Stimulated activated CD4-positive, alpha-beta T cell treated with anti-CD3 and anti-CD28 coated beads, Interleukin-4, amount 100 ng/mL, for 48 hours (primary cell): ENCODE data around the gene ULK4.
"Not testable (repeated sequence)": the region's sequence is repeated elsewhere in the genome, so short reads cannot be mapped to it uniquely, and the experiment has no call there.

Experiments
- DNase-seq, 2 donors: peaks; one replicate each; pipeline ENCODE4 v3.0.0-alpha.2; 2020; ENCODE audit warnings: low read depth in 2 of 2

The ULK4 gene

DNA sequence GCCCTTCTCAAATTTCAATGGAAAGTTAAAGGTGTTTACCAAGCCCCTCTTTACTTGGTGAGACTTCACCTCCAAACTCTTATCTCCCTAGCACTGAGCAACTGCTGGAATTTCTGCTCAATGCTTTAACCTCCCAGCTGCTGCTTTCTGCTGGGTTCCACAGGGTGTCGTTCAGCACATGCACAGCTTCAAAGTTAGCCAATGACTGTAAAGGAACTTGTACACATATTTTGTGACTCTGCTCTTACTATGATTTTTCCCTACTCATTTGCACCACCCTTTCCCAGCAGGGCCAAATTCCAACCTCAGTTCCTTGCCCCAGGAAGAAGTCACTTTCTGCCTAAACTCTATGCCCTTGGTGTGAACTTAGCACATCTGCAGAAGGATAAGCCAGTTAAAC is 89.7 kb downstream of the ULK4 start:
- DNase-seq: no peak

DNA sequence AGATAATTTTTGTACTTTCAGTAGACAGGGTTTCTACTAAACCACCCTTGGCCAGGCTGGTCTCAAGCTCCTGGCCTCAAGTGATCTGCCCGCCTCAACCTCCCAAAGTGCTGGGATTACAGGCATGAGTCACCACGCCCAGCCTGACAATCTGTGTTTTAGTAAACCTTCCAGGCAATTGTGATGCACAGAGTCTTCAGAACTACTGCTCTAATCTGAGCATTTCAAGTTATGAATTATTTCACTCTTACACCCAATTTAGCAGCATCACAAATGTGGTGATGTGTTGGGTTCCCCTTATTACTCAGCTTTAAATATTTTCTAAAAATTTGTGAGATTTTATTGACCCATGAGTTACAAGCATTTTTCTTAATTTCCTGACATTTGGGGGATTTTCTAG is 94.4 kb downstream of the ULK4 start:
- no peak for DNase-seq

- no peak for DNase-seq
Measured at GRCh38 chr3:41866298-41866697, 95.6 kb downstream of the ULK4 start.

GRCh38 chr3:41863024-41863423 is 98.9 kb downstream of the ULK4 start:
- DNase-seq: no peak

DNA sequence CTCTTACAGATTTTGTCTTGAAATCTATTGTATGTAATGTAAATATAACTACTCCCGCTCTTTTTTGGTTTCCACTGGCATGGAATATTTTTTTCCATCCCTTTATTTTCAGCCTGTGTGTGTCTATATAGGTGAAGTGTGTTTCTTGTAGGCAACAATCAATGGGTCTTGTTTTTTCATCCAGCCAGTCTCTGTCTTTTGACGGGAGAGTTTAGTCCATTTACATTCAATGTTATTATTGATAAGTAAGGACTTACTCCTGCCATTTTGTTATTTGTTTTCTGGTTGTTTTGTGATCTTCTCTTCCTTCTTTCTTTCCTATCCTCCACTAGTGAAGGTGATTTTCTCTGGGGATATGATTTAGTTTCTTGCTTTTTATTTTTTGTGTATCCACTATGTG is 101.4 kb downstream of the ULK4 start:
- not testable (repeated sequence) for DNase-seq

GRCh38 chr3:41854956-41855355 is 106.9 kb downstream of the ULK4 start:
- DNase-seq: no peak

- no peak for DNase-seq
Measured at GRCh38 chr3:41853540-41854196, 108.2 kb downstream of the ULK4 start.

- DNase-seq: no peak
Measured at GRCh38 chr3:41848753-41849574, 112.9 kb downstream of the ULK4 start.

GRCh38 chr3:41847679-41848078 is 114.2 kb downstream of the ULK4 start:
- DNase-seq: no peak

GRCh38 chr3:41846850-41847249 is 115.1 kb downstream of the ULK4 start:
- no peak for DNase-seq

DNA sequence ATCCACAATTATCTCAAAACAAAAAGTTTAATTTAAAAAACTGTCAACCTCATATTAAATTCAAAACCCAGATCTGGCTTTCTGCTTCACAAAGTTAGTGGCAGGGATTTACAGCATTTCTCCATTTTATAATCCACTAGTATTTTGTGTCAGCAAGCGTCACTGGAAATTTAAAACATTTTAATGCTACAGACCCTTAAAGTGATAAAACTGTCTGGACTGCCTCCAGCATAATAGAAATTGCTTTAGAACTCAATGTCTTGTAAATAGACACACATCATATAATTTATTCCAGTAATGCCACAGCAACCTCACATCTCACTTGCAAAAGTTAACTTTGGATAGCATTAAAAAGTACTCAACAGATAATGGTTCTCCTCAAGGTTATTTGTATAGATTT is 116.1 kb downstream of the ULK4 start:
- DNase-seq: no peak

- not testable (repeated sequence) for DNase-seq
Measured at GRCh38 chr3:41844256-41844655, 117.6 kb downstream of the ULK4 start.

DNA sequence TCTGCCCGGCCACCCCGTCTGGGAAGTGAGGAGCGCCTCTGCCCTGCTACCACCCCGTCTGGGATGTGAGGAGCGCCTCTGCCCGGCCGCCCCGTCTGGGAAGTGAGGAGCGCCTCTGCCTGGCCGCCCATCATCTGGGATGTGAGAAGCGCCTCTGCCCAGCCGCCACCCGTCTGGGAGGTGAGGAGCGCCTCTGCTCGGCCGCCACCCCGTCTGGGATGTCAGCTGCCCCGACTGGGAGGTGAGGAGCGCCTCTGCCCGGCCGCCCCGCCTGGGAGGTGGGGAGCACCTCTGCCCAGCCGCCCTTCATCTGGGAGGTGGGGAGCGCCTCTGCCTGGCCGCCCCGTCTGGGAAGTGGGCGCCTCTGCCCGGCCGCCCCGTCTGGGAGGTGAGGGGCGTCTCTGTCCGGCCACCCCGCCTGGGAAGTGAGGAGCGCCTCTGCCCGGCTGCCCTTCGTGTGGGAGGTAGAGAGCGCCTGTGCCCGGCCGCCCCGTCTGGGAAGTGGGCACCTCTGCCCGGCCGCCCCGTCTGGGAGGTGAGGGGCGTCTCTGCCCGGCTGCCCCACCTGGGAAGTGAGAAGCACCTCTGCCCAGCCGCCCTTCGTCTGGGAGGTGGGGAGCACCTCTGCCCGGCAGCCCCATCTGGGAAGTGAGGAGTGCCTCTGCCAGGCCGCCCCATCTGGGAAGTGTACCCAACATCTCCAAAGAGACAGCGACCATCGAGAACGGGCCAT is 120.8 kb downstream of the ULK4 start:
- not testable (repeated sequence) for DNase-seq

- DNase-seq: no peak
Measured at GRCh38 chr3:41836360-41837134, 125.4 kb downstream of the ULK4 start.

DNA sequence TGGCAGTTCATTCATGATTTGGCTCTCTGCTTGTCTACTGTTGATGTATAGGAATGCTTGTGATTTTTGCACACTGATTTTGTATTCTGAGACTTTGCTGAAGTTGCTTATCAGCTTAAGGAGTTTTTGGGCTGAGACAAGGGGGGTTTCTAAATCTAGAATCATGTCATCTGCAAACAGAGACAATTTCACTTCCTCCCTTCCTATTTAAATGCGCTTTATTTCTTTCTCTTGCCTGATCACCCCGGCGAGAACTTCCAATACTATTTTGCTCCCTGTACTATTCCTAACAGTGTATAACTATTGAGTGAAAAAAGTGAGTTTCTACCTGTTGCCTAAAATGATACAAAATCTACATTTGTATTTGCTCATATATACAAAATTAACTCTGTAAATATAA is 128.3 kb downstream of the ULK4 start:
- no peak for DNase-seq

DNA sequence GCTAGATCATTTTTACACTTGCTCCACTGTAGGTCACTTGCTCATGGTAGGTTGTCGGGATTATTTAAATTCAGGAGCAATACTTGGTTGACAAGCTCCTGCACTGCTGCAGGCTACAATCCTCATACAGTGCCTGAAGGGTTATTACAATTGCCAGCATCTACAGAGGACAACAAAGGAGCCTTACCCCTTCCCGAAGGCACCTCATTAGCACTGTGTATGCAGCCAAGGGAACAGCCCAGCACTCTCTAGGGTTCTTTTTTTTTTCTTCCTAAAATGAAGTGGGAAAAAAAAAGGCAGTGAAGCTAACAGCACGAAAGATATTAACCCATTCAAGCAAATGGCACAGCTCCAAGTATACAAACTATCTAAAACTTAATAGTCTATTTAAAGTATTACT is 142.7 kb downstream of the ULK4 start:
- no peak for DNase-seq

DNA sequence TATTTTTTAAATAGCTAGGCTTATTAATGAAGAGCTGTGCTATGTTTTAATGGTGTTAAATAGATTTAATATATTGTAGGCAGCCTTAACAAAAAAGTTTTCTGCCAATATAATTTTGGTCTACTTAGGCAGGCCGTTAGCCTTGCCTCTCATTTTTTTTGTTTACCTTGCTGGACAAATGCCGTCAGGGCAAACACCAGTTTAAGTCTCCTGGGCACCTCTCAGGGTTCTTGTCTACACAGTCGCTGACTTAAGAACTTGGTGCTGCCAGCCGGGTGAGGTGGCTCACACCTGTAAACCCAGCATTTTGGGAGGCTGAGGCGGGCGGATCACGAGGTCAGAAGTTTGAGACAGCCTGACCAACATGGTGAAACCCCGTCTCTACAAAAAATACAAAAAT is 153.3 kb downstream of the ULK4 start:
- no peak for DNase-seq

- no peak for DNase-seq
Measured at GRCh38 chr3:41808152-41808551, 153.8 kb downstream of the ULK4 start.

GRCh38 chr3:41794748-41795589 is 166.9 kb downstream of the ULK4 start:
- no peak for DNase-seq

- DNase-seq: no peak
Measured at GRCh38 chr3:41792806-41793205, 169.1 kb downstream of the ULK4 start.

- no peak for DNase-seq
Measured at GRCh38 chr3:41769106-41769505, 192.8 kb downstream of the ULK4 start.
